NCI-H774 (cell line): ENCODE measurements around the gene SYCP2.

Experiments
- DNase-seq: peaks from one replicate; lab custom pipeline; 2025; lab: John Stamatoyannopoulos, UW

Gene SYCP2

GRCh38 chr20:59822291-59823029 lies 111.0 kb downstream of the SYCP2 start:
- no peak for DNase-seq

- no peak for DNase-seq
Measured at GRCh38 chr20:59821788-59822187, 111.6 kb downstream of the SYCP2 start.

- no peak for DNase-seq
Measured at GRCh38 chr20:59821201-59821600, 112.2 kb downstream of the SYCP2 start.

- peak; percentile 80 for DNase-seq
Measured at GRCh38 chr20:59820204-59821041, 113.0 kb downstream of the SYCP2 start.

GRCh38 chr20:59819496-59820203 lies 113.8 kb downstream of the SYCP2 start:
- no peak for DNase-seq

GRCh38 chr20:59818911-59819310 lies 114.5 kb downstream of the SYCP2 start:
- no peak for DNase-seq

- no peak for DNase-seq
Measured at GRCh38 chr20:59817846-59818615, 115.4 kb downstream of the SYCP2 start.

GRCh38 chr20:59817406-59817805 lies 116.0 kb downstream of the SYCP2 start:
- DNase-seq: no peak

GRCh38 chr20:59816146-59816738 lies 117.2 kb downstream of the SYCP2 start:
- no peak for DNase-seq

GRCh38 chr20:59814840-59815340 lies 118.5 kb downstream of the SYCP2 start:
- no peak for DNase-seq

- no peak for DNase-seq
Measured at GRCh38 chr20:59813948-59814839, 119.2 kb downstream of the SYCP2 start.
